Measurements from ENCODE around the gene DOHH.

The DOHH gene

DNA sequence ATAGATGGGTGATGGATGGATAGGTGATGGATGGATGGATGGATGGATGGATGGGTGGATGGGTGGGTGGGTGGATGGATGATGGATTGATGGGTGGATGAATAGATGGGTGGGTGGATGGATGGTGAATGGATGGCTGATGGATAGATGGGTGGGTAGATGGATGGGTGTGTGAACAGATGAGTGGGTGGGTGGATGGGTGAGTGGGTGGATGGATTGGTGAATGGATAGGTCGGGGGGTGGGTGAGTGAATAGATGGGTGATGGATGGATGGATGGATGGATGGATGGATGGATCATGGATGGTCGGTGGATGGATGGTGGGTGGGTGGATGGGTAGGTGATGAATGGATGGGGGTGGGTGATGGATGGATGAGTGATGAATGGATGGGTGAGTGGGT lies 23.6 kb downstream of the DOHH start:
- no peak for DNase-seq

DNA sequence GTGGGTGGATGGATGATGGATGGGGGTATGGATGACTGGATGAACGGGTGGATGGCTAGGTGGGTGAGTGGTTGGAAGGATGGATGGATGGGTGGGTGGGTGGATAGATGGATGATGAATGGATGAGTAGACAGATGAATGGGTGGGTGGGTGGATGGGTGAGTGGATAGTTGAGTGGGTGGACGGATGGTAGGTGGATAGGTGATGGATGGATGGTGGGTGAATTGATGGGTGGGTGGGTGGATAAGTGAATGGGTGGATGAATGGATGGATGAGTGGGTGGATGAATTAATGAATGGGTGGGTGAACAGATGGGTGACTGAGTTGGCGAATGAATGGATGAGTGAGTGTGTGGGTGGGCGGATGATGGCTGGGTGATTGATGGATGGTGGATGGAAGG lies 25.0 kb downstream of the DOHH start:
- no peak for DNase-seq

DNA sequence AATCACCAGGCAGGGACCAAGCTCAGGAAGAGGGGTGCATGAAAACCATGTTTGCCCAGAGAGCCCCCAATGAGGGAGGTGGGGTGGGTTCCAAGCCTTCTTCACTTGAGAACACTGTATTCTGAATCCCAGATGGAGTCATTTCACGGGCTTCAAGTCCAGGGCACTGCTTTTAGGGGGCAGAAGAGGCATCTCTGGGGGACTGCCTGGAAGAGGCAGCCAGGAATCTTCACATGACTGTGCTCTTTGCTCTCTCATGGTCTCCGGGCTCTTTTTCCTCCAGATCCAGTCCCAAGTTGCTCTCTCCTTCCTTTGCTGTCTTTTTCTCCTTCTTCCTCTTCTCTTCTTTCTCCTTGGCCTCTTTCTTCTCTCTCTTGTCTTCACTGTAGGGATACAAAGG lies 25.9 kb downstream of the DOHH start:
- no peak for DNase-seq

DNA sequence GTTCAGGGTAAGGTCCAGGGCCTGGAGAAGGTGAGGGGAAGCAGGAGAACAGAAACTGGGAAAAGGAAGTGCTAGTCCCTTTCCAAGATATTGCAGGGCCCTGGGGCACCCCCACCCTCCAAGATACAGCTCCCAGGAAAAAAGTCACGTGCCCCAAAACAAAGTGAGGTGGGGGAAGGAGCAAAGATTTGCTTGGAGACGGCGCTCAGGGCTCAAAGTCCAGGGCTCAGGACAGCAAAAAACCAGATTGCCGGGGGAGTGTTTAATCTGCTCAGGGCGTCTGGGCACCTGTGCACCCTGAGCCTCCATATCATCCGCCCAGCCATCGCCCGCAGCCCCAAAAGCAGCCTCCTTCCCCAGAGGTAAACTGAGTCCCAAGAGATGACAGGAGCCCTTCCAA lies 26.5 kb downstream of the DOHH start:
- no peak for DNase-seq

DNA sequence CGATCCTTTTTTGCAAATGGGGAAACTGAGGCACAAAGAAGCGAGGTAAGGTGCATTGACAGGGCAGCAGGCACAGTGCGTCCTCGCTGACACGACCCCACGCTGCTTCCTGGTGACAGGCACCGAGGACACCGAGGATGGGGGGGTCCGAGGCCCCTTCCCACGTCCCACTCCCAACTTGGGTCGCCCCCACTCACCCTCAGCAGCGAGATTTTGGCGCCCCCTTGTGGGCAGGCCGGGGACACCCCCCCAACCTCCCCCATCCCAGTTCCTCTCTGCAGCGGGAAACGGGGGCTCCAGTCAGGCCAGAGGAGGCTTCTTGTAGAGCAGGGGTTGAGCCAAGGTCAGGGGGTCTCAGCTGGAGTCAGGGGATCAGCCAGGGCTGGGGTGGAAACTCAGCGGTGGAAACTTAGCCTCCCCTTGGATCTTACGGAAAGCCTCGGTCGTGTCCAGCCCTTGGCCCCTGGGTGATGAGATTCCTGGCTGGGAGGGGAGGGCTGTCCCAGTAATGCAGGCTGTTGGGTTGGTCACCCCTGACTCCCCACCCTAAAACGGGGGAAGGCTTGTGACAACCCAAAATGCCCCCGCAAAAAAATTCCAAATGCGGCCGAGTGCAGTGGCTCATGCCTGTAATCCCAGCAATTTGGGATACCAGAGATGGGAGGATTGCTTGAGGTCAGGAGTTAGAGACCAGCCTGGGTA lies 28.4 kb downstream of the DOHH start:
- DNase-seq: no peak

DNA sequence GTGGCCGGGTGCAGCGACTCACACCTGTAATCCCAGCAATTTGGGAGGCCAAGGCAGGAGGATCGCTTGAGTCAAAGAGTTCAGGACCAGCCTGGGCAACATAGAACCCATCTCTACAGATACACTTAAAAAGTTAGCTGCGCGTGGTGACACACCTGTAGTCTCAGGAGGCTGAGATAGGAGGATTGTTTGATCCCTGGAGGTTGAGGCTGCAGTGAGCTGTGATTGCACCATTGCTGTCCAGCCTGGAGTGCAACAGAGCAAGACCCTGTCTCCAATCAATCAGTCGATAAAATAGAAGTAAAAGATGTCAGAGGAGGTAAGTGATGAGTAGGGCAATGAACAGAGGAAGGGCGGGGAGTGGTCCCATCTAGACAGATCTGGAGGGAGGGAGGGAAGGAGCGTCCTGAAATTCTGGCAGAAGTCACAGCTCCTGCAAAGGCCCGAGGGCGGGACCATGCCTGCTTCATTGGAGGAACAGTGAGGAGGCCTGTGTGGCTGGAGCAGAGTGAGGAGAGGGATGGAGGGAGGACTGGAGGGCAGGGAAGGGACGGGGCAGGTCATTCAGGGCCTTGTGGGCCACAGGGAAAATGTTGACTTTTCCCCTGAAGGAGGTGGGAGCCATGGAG lies 29.9 kb downstream of the DOHH start:
- no peak for DNase-seq

DNA sequence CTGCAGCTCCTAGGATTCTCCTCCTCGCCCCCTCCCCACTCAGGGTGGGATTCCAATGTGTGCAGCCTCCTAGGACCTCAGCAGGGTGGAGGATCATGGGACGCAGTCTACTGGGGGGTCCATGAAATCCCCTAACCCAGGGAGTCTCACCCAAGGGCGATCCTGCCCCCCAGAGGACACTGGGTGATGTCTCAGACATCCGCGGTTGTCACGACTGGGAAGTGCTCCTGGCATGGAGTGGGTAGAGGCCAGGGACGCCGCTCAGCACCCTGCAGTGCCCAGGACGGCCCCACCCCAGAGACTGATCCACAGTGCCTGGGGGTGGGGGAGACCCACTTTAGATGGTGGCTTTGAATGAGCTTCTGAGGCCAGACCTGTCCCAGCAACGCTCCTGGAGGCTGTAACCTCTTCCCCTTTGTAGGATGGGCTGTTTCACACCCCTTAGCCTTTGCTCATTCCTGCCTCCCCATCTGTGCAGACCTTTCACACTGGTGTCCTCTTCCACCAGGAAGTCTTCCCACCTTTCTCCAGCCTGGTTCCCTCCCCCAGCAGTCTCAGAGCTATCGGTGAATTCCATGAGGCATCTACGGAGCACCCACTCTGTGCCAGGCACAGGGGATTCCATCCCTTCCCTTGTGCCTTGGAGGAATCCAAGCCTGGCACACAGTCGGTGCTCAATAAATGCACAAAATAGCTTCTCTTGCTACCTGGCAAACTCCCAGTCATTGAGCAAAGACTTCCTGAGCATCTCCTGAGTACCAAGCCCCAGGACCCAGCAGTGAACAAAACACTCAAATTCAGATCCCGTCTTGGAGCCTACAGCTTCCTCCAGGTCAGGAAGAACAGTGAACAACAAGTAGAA lies 30.6 kb downstream of the DOHH start:
- no peak for DNase-seq

DNA sequence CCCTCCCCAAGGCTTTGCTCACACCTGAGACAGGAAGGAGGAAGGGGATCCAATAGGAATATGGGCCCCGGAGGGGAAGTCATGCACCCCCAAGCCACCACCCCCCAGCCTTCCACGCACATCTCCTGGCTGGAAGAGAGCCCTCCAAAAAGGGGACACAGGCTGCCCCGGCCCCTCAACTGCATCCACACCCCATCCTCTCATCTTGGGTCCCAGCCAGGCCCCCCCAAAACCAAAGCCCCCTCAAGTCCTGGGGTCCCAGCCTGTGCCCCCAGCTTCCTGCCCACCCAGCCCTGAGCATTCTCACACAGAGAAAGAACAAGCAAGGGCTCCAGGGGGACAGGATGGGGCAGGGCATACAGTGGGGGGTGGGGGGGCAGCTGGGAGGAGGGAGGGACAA lies 32.3 kb downstream of the DOHH start:
- DNase-seq: no peak

DNA sequence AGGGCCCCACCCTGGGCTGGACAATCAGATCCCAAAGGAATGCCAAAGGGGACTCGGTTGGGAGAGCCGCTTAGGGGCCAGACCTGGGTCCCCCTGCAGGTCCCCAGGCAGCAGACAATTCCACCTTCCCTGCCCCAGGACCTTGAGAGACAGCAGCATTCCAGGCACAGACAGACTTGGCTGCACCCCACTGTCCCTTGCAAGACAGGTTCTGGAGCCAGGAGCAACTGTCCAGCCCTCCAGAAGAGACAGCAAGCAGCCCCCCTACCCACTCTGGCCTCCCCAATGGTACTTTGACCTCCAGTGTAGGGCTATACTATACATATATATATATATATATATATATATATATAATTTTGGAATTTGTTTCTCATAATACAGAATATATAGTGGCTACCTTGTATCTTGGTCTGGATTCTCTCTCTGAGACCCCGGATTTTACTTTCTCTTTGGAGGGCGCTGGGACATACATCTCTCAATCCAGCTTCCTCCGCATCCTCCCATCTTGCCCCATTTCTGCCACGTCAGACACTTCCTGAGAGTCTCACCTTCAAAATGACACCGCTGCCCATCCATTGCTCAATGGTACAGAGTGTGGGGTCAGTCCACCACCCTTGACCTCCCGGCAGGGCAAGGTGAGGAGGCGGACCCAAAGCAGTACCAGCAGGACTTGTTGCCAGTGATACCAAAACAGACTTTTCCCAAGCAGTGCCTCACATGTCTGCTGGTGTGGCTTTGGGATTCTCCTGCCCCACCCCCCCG lies 32.9 kb downstream of the DOHH start:
- no peak for DNase-seq

DNA sequence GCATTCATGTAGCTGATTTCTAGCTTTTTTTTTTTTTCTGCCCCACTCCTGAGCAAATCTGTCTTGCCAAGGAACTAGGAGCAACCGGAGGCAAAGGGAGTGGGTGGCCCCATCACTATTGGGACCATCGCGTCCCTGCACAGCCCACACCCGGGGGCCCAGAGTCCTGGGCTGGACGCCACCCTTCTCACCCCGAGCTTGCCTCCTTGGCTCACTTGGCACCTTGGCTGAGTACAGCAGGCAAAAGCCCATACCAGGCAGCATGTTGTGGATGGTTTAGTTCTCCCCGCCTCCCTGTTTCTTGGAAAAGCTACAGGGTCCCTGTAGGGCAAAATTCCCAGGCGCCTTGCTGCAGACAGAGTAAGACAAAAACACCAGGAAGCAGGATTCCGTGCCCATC lies 33.8 kb downstream of the DOHH start:
- peak in 1 of 2 donors; percentile 38 for DNase-seq

DNA sequence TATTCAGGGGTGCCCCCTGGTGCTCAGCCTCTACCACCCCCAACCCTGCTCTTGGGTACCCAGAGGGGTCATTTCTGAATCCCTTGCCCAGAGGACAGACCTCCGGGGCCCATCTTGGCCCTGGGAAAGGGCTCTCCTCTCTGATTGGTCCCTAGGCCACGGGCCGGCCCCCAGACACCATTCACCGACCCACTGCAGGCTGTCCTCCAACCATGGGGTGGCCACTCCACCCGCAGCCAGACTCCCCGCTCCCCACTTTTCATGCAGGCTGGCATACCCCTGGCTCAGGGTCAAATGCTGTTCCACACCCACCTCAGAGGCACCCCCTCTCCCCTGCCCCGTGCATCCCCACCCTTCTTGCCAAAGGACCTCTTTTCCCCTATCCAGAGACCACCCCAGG lies 34.9 kb downstream of the DOHH start:
- no peak for DNase-seq

DNA sequence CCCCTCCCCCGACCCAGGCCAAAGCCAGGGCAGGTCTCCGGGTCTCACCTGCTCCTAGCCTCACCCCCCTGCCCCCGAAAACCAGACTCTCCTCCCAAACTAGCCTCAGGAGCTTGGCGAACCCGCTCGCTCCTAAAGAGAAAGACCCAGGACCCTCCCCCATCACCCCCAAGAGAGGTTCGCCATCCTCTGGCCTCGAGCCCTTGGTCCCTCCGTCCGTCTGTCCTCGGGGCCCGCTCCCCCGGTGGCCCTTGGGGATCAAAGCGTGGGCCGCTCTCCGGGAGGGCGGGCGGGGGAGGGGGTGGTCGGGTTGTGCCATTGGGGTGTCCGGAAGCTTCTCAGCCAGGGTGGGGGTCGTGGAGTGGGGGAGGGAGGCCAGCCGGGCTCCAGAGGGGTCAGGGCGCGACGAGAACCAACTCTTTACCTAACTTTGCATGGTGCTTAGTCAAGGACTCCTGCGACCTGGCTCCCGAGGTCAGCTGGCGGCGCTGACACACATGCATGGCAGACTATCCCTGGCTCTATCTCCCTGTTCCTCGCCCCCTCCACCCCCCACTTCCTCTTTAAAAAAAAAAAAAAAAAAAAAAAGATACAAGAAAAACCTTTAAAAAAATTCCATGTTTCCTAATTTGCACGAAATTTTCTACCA lies 35.8 kb downstream of the DOHH start:
- DNase-seq: no peak

DNA sequence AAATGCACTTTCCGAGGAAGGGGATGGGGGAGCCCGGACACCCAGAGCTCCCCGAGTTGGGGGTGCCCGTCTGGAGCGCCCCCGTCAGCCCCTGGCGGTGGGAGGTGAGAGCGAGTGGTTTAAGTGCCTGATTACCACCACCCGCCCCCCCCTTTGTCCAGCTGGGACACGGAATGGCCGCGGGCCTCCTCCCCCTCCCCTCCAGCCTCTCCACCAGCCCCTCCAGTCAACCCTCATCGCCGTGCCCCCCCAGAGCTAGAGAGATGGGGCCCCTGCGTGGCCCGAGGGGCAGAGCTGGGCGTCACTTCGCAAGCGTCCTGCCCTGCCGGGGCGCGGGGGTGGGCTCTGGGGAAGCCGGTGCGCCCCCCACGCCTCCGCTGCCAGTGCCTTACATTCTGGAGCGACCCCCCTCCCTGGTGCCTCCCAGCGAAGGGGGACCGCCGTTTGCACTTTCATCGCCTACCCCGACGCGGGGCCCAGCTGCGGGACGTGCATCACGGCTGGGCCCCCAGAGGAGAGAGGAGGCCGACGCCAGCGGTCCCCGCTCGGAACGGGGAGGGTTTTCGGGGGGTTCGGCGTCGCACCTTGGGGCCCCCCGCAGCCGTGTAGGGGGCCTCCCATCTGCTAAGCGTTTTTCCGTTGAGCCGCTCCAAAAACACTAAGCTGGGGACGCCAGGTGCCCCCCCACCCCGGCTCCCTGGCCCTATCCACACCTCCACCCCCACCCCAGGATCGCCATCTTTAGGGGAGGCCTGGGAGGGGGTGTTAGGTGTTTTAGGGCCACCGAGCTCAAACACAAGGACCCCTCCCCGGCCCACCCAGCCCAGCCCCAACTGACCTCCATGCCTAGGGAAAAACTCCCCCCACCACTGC lies 36.5 kb downstream of the DOHH start:
- no peak for DNase-seq

DNA sequence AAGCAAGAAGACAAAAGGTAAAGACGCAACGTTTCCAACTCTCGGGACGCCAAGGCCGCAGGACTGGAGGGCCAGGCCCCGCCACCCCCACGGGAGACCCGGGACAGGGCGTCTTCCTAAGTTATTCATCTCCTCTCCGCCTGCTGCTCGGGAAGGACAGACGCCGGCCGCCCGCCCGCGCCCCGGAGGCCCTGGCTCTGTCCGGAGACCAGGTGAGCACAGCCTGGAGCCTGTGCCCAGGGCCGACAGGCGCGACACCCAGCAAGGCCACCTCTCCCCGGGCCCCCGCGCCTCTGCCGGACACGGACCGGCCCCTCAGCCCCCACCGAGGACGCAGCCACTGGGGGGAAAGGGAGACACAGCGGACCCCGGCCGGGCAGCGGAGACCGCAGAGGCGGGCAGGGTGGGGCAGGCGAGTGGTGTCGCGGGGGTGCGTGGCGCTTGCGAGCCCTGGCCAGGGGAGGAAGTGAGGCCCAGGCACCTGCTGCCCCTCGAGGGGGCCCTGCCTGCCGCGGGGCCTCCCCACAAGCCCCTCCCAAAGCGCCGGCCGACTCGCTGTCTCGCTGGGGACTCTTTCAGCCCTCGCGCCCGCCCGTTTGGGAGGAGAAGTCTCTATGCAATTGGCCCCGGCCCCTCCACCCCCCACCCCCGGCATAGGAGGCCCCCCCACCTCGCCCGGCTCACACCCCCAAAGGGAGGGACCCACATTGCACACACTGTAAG lies 37.3 kb downstream of the DOHH start:
- DNase-seq: no peak

DNA sequence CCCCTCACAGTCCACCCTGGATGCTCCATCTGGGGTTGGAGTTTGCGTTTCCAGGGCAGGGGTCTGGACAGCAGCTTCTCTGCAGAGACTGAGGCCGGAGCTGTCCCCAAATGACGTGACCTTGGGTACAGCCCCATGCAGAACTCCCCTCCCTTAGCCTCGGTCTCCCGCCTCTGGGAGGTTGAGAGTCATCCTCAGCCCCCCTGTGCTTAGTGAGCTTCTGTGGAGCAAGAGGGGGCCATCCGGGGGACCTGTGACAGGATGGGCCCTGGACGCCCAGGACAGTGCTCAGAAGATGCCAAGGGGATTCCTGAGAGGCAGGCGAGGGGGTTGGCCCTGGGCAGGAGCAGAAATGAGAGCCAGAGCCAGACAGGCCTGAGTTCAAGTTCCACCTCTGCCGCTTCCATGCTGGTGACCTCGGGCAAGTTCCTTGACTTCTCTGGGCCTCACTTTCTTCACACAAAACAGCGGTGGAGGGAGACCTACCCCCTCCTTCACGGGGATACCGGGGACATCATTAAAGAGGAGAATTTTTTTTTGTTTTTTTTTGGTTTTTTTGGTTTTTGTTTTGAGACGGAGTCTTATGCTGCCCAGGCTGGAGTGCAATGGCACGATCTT lies 40.4 kb downstream of the DOHH start:
- no peak for DNase-seq

DNA sequence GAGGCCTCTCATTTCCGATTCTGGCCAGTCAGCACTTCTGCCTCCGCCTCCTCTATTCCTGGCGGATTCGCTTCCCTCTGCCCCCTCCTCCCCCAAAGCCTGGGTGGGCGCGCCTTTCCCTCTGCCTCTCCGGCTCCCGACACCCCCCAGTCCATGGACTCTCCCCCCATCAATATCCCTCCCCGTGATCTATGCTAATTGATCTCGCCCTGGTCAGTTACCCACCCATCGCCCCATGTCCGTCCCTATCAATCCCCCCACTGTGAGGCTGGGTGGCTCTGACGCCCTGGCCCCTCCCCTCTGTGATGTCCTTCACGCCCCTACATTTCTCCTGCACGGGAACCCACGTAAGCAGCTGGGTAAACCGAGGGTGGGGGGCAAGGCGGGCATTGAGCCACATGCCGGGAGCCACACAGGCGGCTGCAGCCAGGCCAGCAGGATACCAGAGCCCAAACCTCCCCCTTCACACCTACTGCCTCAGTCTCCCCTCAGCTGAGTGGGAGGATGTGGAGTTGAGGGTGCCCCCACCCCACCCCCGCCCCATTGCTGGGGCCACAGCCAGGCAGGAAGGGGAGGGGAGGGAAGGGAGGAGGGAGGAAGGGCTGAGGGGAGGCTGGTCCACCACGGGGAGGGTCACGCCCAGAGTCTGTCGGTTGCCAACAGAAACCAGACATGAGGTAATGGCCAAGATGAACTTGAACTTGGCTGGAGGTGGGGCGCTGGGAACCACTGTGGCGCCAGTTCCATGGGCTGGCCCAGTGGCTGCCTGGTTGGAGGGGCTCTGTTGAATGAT lies 41.2 kb downstream of the DOHH start:
- DNase-seq: peak; percentile 64 to 73

DNA sequence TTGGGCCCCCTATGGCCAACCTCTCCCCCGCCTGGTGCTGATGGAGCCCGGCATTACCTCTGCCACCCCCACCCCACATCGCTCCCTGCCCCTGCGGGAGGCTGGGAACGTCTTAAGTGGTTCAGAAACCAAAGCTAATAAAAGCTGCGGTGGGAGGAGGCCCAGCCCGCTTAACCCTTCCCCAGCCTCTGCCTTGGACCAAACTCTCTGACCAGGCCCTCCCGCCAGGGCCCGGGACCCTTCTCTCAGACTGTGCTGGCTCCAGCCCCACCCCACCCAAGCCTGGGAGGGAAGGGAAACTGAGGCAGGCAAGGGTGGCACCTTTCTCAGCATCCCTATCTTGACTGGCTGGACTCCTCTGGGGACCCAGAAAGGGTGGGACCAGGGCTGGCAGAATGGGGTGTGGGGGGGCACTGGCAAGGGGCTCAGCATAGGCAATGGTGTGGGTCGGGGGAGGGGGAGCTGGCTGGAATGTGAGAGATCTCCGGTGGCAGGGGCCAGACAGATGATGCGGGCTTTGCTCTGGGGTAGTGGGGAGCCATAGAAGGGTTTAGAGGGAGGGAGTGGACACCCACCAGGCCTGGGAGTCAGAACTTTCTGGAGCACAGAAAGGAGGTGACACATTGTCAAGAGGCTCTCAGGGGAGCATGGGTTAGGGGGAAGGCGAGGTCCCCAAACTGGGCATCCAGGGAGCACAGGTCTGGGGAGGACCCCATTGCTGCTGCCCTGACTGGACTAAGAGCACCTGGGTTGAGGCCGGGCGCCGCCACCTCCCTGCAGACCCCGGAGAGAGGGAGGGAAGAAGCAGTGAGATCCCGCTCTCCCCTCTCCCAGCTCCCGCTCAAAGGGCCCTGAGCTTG lies 42.0 kb downstream of the DOHH start:
- no peak for DNase-seq

DNA sequence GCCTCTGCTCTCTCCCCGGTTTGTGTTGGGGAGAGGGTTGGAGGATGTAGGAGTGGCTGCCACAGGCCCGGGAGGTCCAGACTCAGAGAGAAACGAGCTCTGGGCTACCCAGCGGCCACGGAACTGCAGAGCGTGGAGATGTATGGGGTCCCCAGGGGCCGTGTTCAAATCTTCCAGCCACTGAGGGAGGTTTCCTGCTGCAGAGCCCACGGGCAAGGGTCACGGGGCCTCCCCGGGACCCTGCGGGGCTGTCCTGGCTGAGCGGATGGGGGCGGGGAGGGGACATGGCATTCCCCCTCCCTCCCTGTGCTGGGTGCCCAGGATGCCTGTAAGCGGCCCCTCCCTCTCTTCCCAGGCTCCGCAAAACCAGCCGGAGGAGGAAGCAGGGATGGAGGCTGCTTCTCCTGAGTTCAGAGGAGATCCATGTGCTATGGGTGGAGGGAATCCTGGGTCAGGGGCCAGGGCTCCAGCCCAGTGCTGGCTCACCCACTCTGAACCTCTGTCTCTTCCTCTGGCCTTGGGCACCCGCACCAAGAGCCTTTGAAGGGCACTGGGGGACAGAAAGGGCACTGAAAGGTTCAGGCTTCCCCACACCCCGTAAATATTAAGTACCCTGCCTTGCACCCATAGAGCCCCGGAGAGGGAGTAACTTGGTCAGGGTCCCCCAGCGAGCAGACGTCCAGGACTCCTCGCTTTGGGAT lies 42.8 kb downstream of the DOHH start:
- DNase-seq: no peak

Data from hippocampal formation (tissue), 2 donors.